ENCODE results near the gene MAPK8IP3.

MAPK8IP3 gene

DNA sequence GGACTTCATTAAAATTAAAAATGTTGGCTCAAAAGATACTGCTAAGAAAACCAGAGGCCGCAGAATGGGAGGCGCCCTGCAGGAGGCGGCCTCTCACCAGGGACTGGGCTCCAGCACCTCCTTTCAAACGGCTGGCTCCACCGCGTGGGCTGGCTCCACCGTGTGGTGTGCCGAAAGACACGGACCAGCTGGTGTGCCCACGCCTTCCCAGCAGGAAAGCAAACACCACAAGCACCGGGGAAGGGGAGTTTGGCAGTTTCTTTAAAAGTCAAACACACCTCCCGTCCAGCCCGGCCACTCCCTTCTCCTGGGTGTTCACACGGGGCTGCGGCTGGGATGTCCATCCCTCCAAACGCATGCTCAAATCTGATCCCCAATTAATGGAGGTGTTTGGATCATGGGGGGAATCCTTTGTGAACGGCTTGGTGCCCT, 106.8 kb downstream of the MAPK8IP3 start:
- DNase-seq (ENCODE audit: low read depth in 3 of 3), result peak; percentile 12 to 37 (median 36)

GRCh38 chr16:1815461-1815860, 109.5 kb downstream of the MAPK8IP3 start:
- no peak for DNase-seq (ENCODE audit: low read depth in 3 of 3)

DNA sequence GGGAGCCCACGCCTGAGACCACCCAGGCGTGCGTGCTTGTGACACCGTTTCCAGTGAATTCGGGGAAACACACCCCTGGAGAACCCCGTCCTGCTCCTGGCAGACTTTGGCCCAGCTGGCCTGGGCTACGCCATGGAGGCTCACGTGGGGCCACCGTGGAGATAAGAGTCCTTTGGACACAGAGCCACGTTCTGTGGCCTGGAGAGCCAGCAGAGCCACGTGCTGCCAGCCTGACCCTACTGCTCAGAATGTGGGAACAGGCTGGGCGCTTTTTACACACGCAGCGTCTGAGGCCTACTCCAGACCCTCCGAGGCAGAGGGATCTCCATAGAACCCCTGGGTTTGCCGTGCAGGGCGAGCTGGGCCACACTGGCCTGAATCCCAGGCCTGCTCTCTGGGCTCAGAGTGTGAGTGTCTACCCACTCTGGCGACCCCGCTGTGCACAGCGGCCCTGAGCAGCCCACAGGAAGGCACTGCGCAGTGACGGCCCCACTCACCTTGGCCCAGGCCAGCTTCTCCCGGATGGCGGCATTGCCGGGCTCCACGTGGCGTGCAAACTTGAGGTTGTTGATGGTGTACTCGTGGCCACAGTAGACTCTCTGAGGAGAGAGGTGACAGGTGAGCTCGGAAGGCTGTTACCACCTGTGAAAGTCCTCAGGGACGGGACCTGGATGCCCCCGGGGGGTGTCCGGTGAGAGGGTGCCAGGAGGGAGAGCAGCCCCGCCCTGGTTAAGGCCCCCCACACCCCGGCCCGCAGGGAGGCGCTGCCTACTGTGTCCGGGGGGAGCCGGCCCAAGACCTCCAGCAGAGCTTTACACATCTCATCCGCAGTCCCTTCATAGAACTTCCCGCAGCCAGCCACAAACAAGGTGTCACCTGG, 110.6 kb downstream of the MAPK8IP3 start:
- no peak for DNase-seq (ENCODE audit: low read depth in 3 of 3)

DNA sequence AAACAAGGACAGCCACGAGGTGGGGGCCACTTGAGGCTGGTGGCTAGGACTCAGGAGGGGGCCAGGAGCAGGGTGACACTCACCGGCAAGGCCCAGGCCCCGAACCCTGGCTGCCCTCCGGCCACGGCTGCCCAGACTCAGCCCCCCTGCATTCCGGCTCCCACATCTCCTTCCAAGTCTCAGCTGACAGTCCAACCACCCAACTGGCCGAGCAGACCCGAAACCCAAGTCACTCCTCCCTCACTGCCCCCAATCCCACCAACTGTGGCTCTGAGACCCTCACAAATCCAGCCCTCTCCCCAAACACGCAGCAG, 111.2 kb downstream of the MAPK8IP3 start:
- no peak for DNase-seq (ENCODE audit: low read depth in 3 of 3)

GRCh38 chr16:1817716-1818115, 111.7 kb downstream of the MAPK8IP3 start:
- DNase-seq (ENCODE audit: low read depth in 3 of 3), result no peak

DNA sequence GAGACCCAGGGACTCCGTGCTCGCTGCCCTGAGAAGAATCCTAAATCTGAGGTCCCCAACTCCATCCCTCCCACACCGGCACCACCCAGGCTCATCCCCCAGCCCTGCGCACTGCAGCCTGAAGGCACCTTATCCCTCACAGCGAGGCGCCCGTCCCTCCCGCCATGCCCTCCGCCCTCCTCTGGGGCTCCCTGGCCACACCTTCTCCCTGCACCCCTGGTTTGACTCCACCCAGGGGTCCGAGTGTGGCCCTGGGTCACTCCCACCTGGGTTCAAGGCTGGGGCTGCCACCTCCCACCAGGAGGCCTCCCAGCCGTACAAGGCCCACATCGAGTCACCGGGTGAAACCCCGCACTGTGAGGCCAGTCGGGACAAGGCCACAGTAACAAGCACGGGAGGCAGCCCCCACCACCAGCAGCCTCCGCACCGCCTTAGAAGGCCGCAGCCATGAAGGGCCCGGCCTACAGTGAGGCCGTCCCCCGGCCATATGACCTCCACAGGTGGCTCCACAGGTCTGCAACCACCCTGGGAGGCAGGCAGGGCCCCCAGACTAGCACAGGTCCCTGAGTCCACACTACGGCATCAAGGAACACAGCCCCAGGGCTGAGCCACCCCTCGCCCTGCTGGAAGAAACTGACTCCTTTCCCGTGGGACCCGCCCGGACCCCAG, 112.3 kb downstream of the MAPK8IP3 start:
- DNase-seq (ENCODE audit: low read depth in 3 of 3), result no peak

DNA sequence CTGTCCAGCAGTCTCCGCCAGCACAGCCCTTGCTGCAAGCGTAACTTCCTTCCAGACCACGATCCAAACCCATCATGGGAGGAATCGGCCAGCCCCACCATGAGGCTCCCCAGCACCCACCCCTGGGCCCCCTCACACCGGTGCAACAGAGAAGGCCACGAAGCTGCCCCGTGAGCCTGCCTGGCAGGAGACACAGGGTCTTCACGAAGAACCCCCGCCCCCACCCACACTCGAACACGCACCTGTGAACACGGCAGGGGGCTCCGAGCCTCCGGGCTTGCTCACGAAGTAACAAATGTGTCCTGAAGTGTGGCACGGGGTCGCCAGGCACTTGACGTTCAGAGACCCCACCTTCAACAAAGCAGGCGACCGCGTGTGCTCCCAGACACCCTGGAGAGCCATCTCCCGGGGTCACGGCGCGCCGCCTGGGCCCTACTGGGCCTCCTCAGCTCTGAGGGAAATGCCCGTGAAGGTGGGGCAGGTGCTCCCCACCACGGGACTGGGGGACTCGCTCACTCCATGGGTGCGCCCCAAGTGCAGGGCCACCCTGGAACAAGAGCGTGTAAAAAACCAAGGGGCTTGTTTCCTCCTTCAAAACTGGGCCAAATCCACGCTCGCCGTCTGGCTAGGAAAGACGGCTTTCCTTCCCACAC, 113.0 kb downstream of the MAPK8IP3 start:
- no peak for DNase-seq (ENCODE audit: low read depth in 3 of 3)

DNA sequence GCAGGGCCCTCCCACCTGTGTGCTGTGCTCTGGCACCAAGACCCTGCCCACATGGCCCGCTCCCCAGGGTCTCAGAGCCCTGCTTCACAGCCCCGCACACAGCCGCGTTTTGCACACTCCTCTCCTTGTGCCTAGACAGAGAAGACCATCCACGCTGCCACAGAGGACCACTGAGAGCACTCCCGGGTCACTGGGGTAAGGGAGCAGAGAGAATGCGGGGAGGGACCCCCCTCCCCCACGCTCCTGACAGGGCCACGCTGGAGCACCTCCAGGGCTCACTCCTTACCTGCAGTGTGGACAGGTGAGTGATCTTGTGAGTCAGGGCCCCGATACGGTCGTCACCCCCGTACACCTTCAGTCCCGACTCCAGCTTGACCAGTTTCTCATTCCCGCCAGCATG, 113.6 kb downstream of the MAPK8IP3 start:
- no peak for DNase-seq (ENCODE audit: low read depth in 3 of 3)
